GM19023 (cell line): Measurements from ENCODE around the gene MTSS2.
"Not testable (repeated sequence)": the region's sequence is repeated elsewhere in the genome, so short reads cannot be mapped to it uniquely, and the experiment has no call there.

Source experiments
- ATAC-seq: cut with Tn5 transposase; IDR thresholded peaks from one replicate; pipeline ENCODE4 v1.9.1; 2021; ENCODE audit warnings: mild to moderate bottlenecking, moderate library complexity; ENCODE audit not compliant: unreplicated experiment

Gene MTSS2

DNA sequence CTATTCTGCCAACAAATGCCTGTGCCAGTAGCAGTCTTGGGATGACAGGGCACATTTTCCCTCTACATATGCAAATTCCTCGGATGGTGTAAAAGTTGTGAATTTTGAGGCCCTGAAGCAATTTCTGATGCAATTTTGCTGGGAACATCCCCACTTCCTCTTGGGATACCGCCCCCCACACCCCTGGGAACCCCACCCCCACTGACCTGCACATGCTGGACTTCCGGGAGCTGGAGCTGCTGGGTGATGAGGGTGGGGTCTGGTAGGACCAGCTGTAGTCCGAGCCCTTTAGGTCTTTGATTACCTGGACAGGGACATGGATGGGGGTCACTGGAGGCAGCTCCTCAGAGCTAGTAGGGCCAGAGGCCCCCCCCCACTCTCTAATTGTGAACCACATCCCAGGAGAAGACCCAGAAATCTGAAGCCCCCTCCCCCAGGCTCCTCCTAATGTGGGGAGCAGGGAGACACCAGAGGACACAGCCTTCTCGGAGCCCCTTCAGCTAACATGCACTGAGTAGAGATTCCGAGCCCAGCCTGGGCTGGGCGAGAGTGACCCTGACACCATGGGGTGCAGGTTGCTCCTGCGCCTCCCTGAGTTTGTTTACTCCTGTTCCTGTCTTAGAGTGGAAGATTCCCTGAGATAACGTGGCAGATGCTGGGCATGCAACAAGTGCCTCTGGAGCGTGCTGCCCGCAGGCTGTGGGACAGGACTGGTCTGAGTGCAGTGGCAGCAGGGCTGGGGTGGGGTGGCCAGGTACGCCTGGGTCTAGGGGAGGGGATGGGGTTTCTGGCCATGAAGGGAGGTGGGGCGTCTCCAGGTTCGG is 9.0 kb downstream of the MTSS2 start:
- ATAC-seq = no peak

DNA sequence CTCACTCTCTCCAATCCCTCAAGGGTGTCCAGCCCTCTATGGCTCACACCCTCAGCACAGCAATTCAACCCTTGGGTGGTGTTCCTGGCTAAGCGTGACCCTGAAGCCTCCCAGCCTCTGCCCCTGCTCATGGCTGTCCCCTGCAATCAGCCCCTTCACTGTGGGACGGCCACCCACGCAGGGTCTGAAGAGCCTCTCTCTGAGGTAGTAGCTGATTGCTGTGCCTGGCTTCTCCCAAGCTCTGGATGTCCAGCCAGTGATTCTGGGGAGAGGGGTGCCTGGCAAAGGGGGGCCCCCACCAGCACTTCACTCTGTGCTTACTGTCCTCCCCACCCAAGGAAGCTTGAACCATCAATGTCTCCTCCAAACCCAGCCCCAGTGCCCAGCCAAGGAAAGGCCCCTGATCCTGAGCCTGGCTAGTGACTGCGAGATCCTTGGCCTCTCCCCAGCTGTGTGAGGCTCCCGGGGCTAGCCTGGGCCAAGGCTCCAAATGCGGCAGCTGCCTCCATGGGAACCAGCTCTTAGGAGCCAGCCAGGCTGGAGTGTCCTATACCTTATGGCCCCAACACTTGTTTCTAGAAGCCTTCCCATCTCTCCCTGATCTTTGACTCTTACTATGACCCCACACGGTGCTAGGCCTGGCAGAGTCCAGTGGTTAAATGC is 9.9 kb downstream of the MTSS2 start:
- ATAC-seq = no peak

DNA sequence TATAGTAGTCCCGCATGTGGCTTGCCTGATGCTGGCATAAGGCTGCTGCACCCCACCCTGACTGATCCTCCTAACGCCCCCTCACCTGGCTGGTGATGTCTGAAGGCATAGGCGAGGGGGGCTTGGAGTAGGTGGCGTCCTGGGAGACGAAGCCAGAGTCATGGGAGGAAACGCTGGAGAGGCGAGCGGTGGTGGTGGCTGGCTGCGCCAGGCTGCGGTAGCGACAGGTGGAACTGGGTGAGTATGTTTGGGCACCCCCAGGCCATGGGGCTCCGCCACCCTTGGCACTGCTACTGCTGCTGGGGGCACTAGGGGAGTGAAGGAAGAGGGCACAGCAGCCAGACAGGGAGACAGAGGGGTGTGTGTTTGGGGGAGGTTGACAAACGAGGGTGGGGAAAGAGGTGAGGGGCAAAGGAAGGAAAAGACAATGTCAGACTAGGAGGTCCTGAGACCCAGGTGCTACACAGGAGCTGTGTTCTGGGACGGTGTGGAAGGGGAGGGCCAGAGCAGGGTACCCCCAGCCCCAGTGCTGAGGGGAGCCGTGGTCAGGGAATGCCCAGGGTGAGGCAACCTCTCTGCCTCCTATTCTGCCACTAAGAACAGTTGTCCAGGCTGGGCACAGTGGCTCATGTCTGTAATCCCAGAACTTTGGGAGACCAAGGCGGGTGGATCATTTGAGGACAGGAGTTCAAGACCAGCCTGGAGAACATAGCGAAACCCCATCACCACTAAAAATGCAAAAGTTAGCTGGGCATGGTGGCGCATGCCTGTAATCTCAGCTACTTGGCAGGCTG is 11.4 kb downstream of the MTSS2 start:
- ATAC-seq = no peak

DNA sequence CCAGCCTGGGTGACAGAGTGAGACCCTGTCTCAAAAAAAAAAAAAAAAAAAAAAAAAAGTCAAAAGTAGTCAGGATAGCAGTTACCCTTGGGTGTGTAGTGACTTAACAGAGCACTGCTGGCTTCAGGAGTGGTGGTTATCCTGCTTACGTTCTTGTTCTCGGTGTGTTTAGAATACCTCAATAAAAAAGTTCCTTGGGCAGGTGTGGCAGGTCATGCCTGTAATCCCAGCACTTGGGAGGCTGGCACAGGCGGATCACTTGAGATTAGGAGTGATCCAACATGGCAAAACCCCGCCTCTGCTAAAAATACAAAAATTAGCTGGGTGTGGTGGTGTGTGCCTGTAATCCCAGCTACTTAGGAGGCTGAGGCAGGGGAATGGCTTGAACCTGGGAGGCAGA is 14.9 kb downstream of the MTSS2 start:
- ATAC-seq = not testable (repeated sequence)

DNA sequence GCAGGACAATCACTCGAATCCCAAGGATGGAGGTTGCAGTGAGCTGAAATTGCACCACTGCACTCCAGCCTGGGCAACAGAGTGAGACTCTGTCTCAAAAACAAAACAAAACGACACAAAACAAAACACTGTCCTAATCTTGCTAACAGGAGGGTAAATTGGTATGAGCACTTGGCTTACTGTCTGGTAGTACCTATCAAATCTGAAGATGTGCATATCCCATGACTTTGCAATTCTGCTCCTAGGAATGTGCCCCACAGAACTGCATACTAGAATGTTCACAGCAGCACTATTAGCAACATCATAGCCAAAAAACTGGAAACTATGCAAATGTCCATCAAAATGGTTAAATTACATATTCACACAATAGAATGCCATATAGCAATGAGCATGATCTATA is 15.7 kb downstream of the MTSS2 start:
- no peak for ATAC-seq

DNA sequence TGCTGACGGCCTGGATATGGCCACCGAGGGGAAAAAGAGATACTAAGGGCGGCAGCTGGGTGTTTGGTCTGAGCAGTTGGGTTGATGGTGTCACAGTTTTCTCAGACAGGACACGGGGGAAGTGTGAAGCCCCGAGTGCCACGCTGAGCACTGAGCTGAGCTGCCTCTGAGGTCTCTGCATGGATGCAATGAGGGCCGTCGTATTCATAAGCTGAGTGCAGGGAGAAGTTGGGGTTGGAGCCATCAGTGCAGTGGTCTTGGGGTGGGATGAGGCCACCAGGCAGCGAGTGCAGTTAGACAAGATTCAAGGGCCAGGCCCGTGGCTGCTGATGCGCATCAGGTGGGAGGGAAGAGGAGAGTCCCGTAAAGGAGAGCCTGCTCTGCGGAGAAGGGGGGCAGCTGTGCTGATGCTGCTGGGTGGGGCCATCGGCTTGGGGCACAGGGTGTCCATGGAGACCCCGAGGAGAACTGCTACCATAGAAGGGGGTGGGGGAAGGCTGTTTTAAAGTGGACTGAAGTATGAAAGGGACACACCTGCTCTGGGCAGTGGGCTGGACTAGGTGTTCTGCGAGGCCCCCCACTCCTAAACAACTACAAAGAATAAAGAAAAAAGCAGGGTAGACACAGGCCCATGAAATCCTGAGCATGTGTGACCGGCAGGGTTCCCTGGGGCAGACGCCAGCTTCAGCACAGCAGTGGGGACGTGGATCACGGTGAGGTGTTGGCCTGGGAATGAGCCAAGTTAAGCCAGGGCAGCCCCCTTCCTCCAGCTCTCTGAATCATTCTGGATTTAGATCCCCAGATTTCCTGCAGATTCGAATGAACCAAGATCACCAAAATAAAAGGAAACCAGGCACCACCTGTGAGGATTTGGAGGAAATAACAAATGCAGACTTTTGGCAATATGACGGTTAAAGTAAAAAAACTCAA is 19.8 kb downstream of the MTSS2 start:
- ATAC-seq = no peak

DNA sequence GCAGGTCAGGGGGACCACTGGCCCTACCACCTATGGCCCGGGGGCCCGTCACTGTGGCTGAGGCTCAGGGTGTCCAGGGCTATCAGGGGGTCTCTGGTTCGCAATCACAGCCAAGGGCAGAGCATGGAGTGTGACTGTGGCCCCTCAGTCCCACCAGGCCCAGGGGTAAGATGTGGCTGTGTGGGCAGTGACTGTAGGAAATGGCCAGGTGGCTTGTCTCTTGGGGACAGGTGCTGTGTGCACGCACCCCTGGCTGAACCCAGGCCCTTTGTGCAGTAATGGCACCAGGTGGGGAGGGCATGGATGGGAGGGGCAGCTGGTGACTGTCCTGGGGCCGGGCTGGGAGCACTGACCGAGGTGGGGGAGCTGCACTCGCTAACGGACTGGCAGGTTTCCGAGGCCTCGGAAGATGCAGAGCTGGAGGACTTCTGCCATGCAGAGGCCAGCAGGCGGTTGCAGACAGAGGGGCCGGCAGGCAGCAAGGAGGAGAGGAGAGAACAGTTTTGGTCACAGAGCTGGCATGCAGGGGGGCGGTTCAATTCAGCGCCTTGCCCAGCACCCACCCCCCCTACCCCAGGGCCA is 20.6 kb downstream of the MTSS2 start:
- ATAC-seq = no peak

DNA sequence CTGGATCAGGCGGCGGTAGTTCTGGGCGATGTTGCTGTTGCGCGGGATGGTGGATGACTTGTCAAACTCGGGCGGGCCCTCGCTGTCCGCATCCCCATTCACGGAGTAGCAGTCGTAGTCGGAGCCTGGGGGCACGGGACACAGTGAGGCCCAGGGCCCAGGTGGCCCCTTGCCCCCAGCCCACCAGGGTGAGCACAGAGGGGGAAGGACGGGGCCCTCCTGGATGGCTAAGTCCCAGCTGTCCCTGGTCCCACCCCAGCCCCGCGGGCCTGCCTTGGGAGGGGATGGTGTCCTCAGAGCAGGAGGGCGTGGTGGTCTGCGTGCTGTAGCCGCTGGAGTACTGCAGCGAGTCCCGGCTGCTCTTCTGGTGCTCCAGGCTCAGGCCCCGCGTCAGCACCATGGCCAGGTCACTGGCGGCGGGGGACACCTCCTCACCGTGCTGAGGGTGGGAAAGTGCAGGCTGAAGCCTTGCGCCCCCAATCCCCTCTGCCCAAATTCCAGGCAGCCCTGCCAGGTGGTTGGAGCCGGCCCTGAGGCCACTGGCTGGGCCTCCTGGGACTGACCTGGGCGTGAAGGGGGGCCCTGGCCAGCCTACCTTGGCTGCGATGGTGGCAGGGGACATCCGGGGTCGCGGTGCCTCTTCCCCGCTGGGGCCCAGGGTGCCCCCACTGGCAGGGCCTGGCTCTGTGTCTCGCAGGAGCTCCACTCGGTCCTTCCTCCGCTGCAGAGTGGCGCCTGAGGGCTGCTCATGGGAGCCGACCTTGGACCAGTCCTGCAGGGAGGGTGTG is 21.3 kb downstream of the MTSS2 start:
- no peak for ATAC-seq

DNA sequence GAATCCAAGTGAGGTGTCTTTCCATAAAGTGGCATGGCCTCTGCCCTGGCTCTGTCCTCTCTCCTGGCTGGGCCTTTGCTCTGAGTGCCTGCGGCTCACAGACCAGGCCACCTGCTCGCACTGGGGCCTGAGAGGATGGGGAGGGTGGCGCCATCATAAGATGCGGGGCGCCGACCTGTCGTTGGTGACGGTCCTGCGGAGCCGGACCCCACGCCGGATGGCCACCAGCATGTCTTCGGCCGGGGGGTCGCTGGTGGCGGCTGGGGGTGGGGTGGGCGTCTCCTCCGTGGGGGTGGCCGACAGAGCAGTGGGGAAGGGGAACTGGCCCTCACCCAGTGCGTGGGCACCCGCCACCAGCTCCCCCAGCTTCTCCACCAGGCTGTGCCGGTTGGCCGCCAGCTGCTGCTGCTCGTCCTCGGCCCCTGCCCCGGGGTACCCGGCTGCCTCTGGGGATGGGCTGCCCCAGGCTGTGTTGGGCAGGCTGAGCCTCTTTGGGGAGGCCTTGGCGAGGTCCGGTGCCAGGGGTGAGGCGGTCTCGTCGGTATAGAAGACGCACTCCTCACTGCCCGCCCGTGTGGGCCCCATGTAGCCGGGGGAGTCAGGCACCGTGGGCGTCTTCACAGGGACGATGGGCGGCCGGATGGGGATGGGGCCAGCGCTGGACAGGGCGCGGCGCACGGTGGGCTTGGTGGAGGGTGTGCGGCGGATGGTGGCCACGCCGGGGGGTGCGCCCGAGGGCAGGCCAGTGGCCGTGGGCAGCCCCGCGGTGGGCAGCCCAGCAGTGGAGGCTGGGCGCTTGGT is 22.1 kb downstream of the MTSS2 start:
- ATAC-seq = no peak

DNA sequence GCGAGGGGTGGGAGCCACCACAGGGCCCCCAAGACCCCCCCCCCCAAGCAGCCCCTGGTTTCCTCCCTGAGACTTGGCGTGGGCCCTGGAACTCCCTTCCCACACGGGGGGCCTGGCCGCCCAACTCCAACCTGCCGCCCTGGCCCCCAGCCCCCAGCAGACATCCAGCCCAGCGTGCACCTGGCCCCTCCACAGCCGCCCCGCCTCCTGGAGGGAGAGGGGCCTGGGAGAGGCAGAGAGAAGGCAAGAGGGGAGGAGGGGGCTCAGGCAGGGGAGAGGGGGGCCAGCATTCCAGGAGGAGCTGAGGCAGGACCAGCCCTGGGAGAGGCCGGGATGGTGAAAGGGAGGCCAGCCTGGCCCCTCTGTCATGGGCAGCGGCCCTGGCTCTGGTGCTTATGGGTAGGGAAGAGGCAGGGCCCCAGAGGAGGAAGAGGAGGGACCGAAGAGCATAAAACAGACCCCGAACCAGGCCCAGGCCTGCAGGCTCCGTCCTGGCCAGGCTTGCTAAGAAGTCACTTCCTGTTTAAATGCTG is 22.8 kb downstream of the MTSS2 start:
- no peak for ATAC-seq

DNA sequence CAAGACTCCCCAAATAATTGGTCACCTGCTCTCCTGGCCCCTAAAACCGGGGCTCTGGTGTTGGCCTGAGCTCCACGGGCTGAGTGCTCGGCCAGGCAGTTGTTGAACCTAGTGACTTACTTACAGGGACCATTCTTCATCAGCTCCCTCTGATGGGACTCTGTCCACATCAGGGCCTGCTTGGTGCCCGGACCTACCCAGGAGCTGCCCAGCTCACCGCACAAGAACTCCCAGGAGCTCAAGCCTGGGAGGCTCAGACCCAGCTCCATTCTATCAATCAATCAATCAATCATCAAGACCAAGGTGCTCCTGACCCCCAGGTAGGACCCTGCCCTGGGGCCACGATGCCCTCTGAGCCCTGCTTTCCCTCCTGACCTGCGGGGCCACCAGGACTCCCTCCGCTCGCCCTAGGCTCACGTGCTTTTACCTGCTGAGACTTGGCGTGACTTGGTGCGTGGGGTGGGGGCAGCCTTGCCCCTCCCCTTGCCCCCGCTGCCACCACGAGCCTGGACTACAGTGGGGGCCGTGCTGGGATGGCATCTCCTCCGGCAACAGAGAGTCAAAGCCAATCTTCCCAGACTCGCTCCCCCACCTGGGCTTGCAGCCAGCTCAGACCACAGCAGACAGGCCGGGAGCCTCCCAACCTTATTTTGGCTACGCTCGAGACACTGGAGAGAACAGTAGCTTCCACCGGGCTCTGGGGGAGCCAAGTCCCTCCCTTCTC is 23.8 kb downstream of the MTSS2 start:
- ATAC-seq = no peak

DNA sequence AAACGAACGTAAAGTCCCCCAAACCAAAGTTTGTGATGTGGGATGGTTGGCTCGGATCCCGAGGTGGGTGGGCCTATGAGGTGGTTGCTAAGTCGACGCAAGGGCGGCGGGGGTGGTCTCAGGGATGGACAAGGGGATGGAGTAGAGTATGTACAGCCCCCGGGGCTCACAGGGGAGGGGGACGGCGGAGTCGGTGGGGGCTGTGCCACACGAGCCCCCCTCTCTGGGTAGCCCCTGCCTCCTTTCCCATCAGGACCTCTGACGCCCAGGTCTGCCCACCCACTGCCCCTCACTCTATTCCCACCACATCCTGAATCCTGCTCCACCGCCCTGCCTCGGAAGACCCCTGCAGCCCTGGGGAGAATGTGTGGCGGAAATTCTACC is 24.3 kb downstream of the MTSS2 start:
- no peak for ATAC-seq

DNA sequence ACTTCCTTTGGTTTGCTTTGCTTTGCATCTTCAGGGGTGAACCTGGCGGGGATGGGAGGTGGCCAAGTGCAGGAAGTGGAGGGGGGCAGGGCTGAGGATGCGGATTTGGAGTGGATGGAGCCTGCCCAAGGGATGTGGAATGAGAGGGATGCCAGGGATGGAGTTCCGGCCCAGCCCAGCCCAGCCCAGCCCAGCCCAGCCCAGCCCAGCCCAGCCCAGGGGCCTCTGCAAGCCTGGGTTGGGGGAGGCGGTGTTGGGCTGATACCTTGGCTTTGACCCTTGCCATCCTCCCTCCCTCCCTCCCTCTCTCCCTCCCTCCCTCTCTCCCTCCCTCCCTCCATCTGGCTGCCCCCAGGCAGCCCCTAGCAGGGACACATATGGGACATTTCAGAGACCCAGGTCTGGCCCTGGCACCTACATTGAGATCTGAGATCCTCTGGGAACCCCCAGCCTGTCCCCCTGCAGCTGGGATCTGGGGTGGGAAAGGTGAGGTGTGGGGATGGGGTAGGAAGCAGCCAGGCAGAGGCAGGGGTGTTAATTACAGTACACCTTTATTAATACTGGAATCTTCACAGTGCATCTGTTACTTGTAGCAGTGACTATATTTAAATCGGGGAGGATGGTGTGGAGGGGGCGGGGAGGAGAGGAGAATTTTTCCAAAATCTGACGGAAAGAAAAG is 25.0 kb downstream of the MTSS2 start:
- no peak for ATAC-seq

DNA sequence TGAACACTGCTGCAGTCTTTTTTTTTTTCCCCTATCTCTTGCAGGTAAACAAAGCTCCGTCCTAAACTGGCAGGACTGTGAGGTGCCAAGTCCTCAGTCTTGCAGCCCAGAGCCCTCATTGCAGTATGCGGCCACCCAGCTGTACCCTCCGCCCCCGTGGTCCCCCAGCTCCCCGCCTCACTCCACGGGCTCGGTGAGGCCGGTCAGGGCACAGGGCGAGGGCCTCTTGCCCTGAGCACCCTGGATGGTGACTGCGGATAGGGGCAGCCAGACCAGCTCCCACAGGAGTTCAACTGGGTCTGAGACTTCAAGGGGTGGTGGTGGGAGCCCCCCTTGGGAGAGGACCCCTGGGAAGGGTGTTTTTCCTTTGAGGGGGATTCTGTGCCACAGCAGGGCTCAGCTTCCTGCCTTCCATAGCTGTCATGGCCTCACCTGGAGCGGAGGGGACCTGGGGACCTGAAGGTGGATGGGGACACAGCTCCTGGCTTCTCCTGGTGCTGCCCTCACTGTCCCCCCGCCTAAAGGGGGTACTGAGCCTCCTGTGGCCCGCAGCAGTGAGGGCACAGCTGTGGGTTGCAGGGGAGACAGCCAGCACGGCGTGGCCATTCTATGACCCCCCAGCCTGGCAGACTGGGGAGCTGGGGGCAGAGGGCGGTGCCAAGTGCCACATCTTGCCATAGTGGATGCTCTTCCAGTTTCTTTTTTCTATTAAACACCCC is 25.7 kb downstream of the MTSS2 start:
- no peak for ATAC-seq

DNA sequence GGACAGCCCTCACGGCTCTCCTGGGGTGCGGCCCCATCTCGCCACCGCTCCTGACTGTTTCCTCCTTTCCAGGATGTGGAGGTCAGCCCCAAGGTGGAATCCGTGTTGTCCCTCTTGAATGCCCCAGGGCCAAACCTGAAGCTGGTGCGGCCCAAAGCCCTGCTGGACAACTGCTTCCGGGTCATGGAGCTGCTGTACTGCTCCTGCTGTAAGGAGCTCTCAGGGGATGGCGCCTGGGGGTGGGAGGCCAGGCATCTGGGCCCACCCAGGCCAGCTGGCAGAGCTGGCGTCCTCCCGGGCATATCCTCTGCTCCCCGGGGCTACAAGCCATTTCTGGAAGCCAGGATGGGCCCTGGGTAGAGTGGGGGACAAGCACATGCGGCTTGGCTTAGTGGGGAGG is 26.3 kb downstream of the MTSS2 start:
- no peak for ATAC-seq

DNA sequence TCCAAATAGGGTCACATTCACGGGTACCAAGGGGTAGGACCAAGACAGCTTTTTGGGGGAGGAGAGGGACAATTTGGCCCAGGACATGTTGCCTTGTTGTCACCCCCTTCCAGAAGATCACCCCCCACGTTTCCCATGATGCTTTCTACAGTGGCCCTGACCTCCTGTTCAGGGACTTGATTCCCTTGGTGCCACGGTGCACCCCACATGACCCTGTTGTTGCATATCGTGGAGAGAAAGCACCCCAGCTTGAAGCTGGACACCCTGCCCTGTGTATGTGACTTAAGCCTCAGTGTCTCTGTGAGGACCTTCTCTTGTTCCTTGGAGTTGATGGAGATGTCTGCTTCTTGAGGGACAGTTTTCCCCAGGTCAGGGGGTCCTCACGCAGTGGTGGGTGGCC is 26.9 kb downstream of the MTSS2 start:
- no peak for ATAC-seq

DNA sequence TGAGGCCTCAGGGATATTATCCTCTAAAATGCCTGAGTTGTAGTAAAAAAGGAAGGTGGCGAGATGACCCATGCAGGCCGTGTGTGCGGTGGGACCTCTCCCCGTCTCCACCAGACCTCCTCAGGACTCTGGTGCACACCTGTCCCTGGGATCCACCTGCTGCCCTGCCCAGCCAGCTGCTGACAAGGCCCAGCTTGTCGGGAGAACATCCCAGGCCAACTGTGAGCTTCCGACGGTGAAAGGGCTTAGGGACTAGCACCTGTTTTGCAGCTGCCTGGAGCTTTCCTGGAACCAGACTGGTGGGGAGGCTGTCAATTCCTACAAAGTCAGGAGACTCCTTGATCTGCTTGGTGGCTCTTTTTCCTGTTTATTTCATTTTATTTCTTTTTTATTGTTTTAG is 27.9 kb downstream of the MTSS2 start:
- ATAC-seq = no peak
